Right kidney (tissue), 9 donors: ENCODE results near the gene RAB3IP.

Experiments used
- DNase-seq: peaks from one replicate; pipeline ENCODE4 v3.0.0-alpha.2; 2016
- long read RNA-seq, 8 donors: transcript quantifications; one replicate each; lab custom pipeline, GENCODE V29; 2026

RAB3IP gene, protein sequence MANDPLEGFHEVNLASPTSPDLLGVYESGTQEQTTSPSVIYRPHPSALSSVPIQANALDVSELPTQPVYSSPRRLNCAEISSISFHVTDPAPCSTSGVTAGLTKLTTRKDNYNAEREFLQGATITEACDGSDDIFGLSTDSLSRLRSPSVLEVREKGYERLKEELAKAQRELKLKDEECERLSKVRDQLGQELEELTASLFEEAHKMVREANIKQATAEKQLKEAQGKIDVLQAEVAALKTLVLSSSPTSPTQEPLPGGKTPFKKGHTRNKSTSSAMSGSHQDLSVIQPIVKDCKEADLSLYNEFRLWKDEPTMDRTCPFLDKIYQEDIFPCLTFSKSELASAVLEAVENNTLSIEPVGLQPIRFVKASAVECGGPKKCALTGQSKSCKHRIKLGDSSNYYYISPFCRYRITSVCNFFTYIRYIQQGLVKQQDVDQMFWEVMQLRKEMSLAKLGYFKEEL
- long read RNA-seq, donor 1, full-length matches to known transcripts, result 10 of 10 reads
- long read RNA-seq, donor 1, partial matches to known transcripts, result 0 of 10 reads
- long read RNA-seq, donor 1, other reads (novel, unspliced or antisense), result 0 of 10 reads
- long read RNA-seq, donor 2, transcript RAB3IP-201 (11 exons, 3,690 nt), result major isoform, 7 of 8 reads
- long read RNA-seq, donor 2, partial matches to known transcripts, result 0 of 8 reads
- long read RNA-seq, donor 2, other reads (novel, unspliced or antisense), result 0 of 8 reads
- long read RNA-seq, donor 3, full-length matches to known transcripts, result 5 of 5 reads
- long read RNA-seq, donor 3, partial matches to known transcripts, result 0 of 5 reads
- long read RNA-seq, donor 3, other reads (novel, unspliced or antisense), result 0 of 5 reads
- long read RNA-seq, donor 4, full-length matches to known transcripts, result 9 of 9 reads
- long read RNA-seq, donor 4, partial matches to known transcripts, result 0 of 9 reads
- long read RNA-seq, donor 4, other reads (novel, unspliced or antisense), result 0 of 9 reads
- long read RNA-seq, donor 5, full-length matches to known transcripts, result 15 of 15 reads
- long read RNA-seq, donor 5, partial matches to known transcripts, result 0 of 15 reads
- long read RNA-seq, donor 5, other reads (novel, unspliced or antisense), result 0 of 15 reads
- long read RNA-seq, donor 6, full-length matches to known transcripts, result 8 of 14 reads
- long read RNA-seq, donor 6, partial matches to known transcripts, result 6 of 14 reads
- long read RNA-seq, donor 6, other reads (novel, unspliced or antisense), result 0 of 14 reads
- long read RNA-seq, donor 7, full-length matches to known transcripts, result 13 of 28 reads
- long read RNA-seq, donor 7, partial matches to known transcripts, result 15 of 28 reads
- long read RNA-seq, donor 7, other reads (novel, unspliced or antisense), result 0 of 28 reads
- long read RNA-seq, donor 8, full-length matches to known transcripts, result 14 of 14 reads
- long read RNA-seq, donor 8, partial matches to known transcripts, result 0 of 14 reads
- long read RNA-seq, donor 8, other reads (novel, unspliced or antisense), result 0 of 14 reads

DNA sequence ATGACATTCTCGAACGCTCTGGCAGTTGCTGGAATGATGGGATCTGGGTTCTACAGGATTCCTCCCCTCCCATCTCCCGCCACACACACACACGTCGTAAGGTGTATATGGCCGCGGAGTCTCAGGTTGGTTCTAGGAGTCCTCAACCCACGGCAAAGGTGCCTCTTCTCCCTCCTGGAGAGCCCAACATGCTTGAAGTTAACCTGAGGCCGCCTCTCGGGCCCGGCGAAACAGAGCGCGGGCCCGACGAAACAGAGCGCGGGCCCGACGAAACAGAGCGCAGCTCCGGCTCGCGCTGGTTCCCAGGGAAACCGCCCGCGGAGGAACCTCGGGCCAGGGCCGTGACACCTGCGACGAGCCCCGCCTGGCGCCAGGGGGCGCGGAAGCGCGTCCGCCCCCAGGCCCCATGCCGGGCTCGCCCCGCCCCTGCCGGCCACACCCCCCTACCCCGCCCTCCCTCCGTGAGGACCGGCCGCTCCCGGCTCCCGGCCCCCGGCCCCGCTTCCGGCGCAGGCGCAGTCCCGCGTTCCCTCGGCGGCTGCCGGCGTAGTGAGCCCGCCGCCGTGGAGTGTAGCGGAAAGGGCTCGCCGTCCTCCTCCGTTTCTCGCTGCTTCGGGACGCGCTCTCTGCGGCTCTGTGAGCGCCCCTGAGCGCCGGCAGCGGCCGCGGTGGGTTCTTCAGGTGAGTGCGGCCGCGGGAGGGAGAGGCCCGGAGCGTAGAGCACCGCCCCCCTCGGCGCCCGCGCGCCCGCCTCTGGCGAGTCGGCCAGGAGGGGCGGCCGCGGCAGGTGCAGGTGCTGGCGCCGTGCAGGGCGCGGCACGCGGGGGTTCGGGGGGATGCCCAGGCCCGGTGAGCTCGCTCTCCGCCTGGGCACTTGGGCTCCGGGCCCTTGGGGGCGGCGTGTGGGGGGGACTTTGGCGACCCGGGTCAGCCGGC, at the start of gene RAB3IP:
Gene RAB3IP, plus strand, starts transcription at position 510 of the 936 bp plus-strand sequence. CDS start 16,549 bp downstream, outside the sequence.
- peak; percentile 97 for DNase-seq

DNA sequence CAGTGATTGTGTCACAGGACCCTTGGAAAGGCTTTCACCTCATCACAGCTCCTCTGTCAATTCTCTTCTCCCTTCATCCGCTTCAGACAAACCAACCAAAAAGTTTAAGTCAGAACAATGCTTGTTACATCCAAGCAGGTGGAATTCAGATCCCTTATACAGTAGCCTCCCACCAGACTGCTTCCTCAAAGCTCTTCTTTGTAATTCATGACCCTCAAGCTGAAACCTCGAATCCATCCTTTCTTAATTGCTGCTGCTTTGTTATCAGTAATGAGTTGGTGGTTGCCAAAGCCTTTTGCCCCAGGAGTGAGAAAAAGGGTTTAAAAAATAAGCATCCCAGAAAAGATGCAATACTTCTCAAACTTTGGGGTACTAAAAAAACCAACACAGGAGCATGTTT, 49.0 kb upstream of the RAB3IP start:
- no peak for DNase-seq

DNA sequence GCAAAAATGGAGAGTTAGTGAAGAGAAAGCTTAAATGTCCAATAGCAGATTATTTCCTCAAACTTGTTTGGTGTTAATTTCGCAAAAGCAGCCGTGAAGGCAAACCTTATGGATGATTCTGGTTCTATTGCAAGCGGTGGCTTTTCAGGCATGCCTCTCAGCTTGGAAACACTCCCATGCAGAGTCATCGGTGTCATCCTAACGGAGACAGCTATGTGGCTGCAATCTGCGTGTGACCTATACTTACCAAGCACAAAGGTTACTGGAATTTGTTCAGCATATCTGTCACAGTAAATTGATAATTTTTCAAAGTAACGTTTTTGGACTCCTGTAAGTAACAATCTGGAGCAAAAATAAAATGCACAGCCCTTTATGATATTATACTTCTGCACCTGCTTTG, 44.5 kb upstream of the RAB3IP start:
- DNase-seq, result no peak

DNA sequence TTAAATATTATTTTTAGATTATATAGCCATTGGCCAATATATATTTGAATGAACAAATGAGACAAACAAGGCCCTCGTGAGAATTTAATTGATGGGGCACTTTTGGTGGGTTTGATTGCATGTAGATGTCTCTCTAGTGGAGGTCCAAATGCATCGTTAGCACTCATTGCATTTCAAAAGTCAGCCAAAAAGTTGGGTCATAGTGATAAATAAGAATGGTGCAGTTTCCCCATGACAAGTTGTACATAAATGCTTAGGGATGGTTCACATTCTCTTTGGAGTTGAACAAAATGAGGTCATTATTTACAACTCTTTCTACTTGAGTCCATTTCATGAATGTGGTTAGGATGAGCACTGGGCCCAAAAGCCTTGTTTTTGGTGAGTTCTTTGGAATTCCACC, 40.6 kb upstream of the RAB3IP start:
- DNase-seq, result no peak

DNA sequence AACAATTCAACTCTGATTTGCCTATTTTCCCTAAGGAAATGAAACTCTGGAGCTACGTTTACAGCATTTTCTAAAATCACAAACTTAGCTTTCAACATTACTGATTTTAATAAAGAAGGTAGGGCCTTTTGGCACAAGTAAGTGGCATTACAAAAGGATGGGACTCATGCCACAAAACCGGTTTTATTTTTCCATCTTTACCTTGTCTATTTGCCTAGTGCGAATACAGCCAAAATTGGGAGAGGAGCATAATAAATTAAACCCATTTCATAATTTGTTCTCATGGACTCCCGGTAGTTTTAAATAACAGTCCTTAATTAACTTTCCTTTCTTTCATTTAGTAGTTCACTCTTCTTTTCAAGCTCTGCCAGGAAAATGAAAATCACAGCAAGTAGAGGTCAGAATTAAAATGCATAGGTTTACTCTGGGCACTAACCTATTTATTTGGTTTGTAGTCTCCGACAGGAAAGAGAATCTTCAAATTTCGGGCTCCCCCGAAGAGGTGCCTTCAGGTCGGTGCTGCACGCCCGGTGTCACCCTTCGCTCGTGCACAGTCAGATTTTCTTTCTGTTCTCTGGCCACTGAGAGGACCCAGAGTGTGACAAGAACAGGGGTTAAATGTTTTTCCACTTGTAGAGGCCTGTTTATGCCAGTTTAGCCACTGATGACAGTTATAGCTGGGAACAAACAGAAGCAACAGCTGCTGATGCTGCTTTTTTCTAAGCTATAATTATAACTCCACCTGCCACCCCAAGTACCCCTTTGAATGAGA, 39.7 kb upstream of the RAB3IP start, which contains the start of gene BEST3:
Gene BEST3, minus strand, starts transcription at position 535 of the 772 bp plus-strand sequence. CDS start 1,505 bp downstream, outside the sequence.
- DNase-seq, result no peak

DNA sequence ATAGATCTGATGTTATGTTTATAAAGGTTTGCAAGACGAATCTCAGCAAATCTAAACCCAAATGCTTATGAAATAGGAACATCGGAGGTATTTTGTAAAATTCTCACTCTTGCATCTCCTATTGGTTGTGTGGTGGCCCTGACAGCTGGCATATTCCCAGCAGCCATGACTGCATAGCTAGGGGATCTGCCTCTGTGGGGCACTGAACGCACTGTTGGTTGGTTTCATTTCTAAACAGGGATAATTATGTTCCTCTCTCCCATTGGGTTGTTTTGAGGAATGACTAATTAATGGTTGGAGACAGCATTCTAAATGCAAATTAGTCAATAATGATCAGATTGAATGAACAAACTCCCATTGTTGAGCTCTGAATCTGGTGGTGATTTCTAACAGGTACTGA, 36.8 kb upstream of the RAB3IP start:
- DNase-seq, result no peak

DNA sequence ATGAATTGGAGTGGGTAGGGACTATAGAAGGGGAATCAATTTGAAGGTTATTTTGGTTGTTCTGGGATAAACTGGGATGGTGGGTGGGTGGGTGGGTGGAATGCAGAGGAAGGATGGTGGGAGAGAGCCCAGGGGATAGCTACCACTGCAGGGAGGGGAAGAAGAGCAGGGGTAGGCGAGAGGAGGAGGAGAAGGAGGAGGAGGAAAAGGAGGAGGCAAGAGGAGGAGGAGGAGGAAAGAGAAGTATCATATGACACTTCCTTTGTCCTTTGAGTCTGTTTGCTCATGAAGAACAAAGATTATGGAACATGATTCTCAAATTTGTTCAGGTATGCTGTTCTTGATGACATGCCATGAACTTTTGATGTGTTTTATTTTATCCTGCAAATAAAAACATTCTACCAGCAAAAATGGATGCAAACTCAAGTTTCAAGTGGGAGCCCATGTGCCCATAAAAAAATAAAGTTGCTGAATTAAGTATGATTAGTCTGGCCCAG, 35.5 kb upstream of the RAB3IP start:
- DNase-seq, result no peak

DNA sequence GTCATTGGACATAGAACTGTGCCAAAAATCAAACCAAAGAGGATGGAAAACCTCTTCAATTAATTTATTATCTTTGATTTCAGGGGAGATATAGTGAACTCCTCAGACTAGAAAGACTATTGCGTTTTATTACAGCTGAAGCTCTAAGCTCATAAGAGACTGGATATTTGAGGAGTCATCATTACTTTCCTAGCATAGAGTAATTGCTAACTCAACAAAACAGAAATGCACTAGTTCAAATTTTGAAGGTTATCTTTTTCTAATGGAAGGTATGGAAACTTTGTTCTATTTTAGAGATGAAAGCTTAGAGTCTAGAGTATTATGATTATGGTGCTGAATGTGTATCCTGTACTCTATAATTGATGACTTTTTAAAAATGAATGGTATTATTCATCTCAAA, 34.3 kb upstream of the RAB3IP start:
- no peak for DNase-seq

DNA sequence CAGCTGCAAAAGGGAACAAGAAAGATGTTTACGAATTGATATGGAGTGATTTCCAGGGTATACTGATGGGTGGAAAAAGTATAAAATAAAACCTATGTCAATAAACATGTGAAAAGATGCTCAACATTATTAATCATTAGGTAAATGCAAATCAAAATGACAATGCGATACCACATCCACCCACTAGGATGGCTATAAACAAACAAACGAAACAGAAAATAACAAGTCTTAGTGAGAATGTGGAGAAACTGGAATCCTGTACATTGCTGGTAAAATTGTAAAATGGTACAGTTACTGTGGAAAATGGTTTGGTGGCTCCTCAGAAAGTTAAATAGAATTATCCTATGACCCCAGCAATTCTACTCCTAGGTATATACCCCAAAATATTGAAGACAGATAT, 30.0 kb upstream of the RAB3IP start:
- no peak for DNase-seq

DNA sequence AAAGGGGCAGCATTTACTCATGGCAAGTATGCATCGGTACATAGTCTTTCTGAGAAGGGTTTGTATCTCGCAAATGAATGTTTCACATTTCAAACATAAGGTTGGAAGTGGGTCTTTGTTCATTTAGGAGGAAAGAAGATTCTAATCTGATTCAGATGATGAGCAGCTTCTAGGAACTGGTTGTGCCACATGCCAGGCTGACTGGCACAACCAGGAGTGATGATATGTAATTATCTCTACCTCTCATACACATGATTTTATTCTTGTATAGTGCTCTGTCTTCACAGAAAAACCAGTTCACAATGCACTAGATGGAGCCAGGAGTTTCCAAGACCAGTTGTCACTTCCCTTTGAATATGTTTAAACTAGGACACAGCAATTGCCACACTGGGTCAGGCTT, 25.8 kb upstream of the RAB3IP start:
- no peak for DNase-seq

DNA sequence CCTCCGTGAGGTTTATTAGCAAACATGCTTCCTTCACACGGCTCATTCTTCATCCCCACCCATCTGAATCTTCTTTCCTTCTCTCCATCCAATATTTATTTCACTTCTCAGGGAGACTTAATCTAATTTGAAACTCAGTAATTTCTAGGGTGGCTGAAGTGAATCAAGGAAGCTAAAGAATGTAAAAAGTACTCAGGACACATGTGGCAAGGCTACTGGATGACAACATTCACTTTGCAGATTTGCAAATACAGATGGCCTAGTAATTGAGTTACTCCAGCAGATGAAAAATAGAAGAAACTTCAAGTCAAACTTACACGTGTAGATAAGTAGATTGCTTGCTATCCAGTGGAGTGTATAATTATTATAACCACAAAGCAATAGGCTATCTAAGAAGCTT, 24.1 kb upstream of the RAB3IP start:
- no peak for DNase-seq

DNA sequence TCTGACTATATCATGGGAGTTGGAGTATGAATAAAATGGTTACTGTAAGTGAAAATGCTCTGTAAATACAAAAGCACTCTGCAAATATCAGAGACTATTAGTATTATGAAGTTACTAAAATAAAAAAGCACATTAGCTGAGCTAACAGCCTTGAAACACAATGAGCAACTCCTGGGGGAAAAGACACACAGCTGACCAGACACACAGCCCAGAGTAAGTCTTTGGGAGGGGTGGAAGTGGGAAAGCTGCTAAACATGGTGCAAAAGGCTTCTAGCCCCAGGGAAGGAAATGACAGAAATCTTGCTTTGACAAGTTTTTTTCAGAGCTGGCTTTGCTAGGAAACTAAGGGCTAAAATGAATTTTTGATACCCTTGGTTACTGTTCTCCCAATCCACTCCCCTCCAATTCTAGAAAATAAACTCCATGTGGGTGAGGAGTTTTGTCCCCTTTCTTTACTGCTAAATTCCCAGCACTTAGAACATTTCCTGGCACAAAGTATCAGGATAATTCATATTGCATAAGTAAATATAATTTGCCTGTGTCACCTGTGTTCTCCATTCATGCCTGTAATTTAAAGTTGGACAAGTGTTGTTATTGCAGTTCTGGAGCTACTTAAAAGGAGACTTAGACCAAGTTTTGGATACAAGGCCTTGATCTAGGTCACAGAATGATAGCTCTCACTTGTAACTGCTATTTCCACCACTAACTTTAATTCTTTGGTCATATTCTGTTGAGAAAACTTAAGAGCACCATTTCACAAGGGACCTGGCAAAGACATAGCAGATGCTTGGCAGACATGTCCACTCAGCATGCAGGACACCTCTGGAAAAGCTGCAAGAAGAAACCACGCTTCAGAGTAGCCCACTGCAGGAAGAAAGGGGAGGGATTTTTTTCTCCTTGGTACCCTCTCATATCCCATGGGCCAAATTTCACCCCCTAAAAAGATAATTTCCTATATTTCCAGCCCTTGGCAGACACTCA, 19.0 kb upstream of the RAB3IP start:
- no peak for DNase-seq

DNA sequence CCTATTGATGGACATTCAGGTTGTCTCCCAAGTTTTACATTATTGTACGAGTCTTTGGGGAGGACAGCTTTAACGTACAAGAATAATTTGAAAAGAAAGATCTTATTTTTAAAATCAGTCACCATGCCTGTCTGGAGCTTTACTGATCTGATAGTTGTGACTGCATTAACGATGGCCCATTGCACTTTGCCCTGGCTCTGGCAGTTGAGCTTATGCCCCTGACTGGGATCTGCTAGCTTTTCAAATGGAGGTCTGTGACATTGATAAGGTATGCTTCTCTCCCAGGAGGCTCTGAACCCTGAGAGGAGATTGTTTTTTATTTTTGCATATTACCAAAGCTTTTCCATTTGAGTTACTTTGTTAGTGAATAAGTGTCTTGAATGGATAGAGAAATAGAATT, 17.9 kb upstream of the RAB3IP start:
- DNase-seq, result no peak

DNA sequence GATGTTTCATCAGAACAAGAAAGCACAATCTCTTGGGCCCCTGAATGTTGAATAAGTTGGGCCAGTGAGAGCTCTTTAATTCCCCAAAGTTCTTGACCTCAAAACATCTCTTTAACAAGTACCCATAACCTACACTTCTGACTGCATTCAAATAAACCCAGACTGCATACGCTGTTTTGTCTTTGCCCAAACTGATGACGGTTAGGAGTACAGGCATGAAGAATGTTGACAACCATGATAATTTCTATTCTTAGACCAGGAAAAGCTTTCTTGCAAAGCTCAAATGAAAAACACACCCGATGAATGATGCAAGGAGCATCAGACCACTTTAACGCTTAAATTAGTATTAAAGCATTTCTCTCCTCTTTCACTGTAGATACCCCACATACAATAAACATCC, 11.7 kb upstream of the RAB3IP start:
- no peak for DNase-seq

DNA sequence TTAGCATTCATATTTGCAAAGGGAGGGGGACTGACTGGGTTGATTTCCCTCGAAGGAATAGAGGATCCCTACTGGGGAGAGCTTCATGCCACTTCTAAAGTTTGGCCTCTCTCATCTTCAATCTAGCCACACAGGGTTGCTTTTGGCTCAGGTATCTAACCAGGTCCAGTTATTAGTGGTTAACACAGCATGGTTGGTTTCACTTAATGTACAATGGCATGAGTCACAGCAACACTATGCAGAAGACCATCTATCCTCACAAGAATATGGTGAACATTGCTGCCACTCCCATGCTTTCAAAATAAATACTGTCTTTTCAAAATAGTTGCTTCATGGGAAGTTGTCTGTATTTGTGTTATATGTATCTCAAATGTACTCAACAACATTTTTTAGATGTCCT, 6.6 kb upstream of the RAB3IP start:
- DNase-seq, result no peak

DNA sequence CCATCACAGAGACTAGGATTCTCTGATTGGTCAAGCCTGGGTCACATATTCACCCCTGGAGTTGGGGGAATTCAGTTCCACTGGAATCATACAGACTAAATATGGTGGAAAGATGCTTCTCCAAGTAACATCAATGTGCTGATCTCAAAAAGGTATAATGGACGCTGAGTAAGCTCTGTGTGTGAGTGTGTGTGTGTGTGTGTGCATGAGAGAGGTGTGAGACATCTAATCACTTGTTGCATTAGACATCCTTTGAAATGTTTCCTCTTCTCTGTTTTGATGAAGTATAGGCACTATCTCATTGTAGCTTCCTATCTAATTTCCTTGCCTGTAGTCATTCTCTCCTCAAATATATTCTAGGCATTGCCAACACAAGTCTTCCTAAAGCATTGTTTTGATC, 5.0 kb upstream of the RAB3IP start:
- no peak for DNase-seq

DNA sequence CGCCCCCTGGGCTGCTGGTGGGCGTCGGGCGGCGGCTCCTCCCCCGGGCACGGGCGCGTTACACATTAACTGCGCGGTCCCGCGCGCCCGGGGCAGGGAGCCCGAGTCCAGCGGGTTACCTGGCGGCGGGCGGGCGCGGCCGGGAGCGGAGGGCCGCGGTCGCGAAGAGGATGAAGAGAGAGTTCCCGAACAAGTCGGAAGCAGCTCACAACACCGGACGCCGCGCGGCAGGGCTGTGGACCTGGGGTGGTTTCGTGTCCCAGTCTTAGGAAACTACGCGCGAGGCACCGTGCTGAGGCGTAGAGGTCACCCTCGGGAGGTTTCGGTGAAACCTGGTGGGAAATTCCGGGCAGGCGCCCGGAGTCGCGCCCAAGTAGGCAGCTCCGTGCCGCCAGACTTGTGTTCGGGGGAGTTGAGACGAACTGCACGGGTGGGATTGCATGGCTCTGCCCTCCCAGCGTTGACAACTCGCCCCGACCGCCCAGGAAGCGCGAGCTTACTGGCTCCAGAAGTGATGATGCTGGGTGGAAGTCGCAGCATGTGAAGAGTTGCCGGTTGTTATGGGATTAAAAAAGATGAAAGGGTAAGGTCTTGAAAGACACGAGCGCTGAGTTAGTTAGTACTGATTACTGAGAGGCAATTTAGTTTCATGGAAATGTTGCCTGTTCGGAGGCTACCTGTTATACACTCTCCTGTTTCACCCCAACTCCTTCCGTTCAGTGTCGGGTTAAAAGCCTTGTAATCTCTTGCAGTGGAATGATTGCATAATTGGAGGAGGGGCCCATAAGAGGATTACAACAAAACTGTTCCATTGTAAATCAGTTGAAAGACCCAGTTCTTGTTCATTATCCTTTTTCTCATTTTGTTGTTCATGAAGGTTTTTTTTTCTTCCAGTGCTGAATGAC, 879 bp downstream of the RAB3IP start:
- DNase-seq, result peak; percentile 86
